HG03196 (cell line): ENCODE measurements around the gene FARP1.

ENCODE experiments used
- ATAC-seq: cut with Tn5 transposase; IDR thresholded peaks from one replicate; pipeline ENCODE4 v1.9.1; 2021; ENCODE audit not compliant: unreplicated experiment

FARP1 gene

GRCh38 chr13:98200211-98200878 lies 57.5 kb downstream of the FARP1 start:
- ATAC-seq, result no peak

- ATAC-seq, result no peak
These were observed 58.3 kb downstream of the FARP1 start for GRCh38 chr13:98201189-98201588.

GRCh38 chr13:98201984-98202383 lies 59.1 kb downstream of the FARP1 start:
- ATAC-seq, result no peak

- ATAC-seq, result no peak
These were observed 60.9 kb downstream of the FARP1 start for GRCh38 chr13:98203646-98204326.

- ATAC-seq, result no peak
These were observed 61.7 kb downstream of the FARP1 start for GRCh38 chr13:98204546-98204945.

- ATAC-seq, result no peak
These were observed 64.1 kb downstream of the FARP1 start for GRCh38 chr13:98206946-98207345.

- no peak for ATAC-seq
These were observed 64.5 kb downstream of the FARP1 start for GRCh38 chr13:98207416-98207815.

- no peak for ATAC-seq
These were observed 65.7 kb downstream of the FARP1 start for GRCh38 chr13:98208606-98209005.

GRCh38 chr13:98212763-98213162 lies 69.9 kb downstream of the FARP1 start:
- no peak for ATAC-seq

- no peak for ATAC-seq
These were observed 70.5 kb downstream of the FARP1 start for GRCh38 chr13:98213354-98213753.

- ATAC-seq, result no peak
These were observed 71.2 kb downstream of the FARP1 start for GRCh38 chr13:98214008-98214643.

GRCh38 chr13:98214707-98215106 lies 71.8 kb downstream of the FARP1 start:
- no peak for ATAC-seq

GRCh38 chr13:98215508-98215907 lies 72.6 kb downstream of the FARP1 start:
- ATAC-seq, result no peak

- no peak for ATAC-seq
These were observed 73.3 kb downstream of the FARP1 start for GRCh38 chr13:98216135-98216565.

GRCh38 chr13:98216711-98217285 lies 73.9 kb downstream of the FARP1 start:
- no peak for ATAC-seq

GRCh38 chr13:98217597-98217996 lies 74.7 kb downstream of the FARP1 start:
- no peak for ATAC-seq

- ATAC-seq, result no peak
These were observed 76.8 kb downstream of the FARP1 start for GRCh38 chr13:98219685-98220084.

GRCh38 chr13:98220271-98220791 lies 77.4 kb downstream of the FARP1 start:
- ATAC-seq, result no peak

GRCh38 chr13:98221234-98221633 lies 78.3 kb downstream of the FARP1 start:
- no peak for ATAC-seq

GRCh38 chr13:98222081-98222554 lies 79.2 kb downstream of the FARP1 start:
- ATAC-seq, result no peak

GRCh38 chr13:98222816-98223215 lies 79.9 kb downstream of the FARP1 start:
- no peak for ATAC-seq
